Central memory CD8-positive, alpha-beta T cell (primary cell): ENCODE results near the gene ADORA2A.
A peak's percentile ranks its signal among the peaks of the same experiment; 100 is the strongest.

Source experiments
- ATAC-seq: fragments of 150-1000 bp; cut with Tn5 transposase; replicated peaks from 2 replicates; pipeline ENCODE4 v1.10.0; 2022; ENCODE audit warnings: mild to moderate bottlenecking, moderate FRiP score, moderate number of reproducible peaks; ENCODE audit not compliant: poor library complexity, severe bottlenecking; ENCODE audit errors: extremely low read depth
- DNase-seq, 2 donors: peaks; one replicate each; pipeline ENCODE4 v3.0.0; 2021; ENCODE audit warnings: low spot score in 2 of 2
- H3K27ac Mint-ChIP-seq: one replicate; pipeline ENCODE4 v1.8.0; 2022; ENCODE audit warnings: low read depth, mild to moderate bottlenecking, moderate library complexity, mixed read lengths
- H3K27me3 Mint-ChIP-seq: one replicate; pipeline ENCODE4 v1.8.0; 2022; ENCODE audit warnings: mixed read lengths
- H3K36me3 Mint-ChIP-seq: one replicate; pipeline ENCODE4 v1.8.0; 2022; ENCODE audit warnings: mild to moderate bottlenecking, moderate library complexity, mixed read lengths; ENCODE audit not compliant: insufficient read depth
- H3K4me1 Mint-ChIP-seq: one replicate; pipeline ENCODE4 v1.8.0; 2022; ENCODE audit warnings: mixed read lengths
- H3K4me3 Mint-ChIP-seq: one replicate; pipeline ENCODE4 v1.8.0; 2022; ENCODE audit warnings: mild to moderate bottlenecking, moderate library complexity, mixed read lengths
- H3K9me3 Mint-ChIP-seq: one replicate; pipeline ENCODE4 v1.8.0; 2022; ENCODE audit warnings: mixed read lengths

Gene ADORA2A

DNA sequence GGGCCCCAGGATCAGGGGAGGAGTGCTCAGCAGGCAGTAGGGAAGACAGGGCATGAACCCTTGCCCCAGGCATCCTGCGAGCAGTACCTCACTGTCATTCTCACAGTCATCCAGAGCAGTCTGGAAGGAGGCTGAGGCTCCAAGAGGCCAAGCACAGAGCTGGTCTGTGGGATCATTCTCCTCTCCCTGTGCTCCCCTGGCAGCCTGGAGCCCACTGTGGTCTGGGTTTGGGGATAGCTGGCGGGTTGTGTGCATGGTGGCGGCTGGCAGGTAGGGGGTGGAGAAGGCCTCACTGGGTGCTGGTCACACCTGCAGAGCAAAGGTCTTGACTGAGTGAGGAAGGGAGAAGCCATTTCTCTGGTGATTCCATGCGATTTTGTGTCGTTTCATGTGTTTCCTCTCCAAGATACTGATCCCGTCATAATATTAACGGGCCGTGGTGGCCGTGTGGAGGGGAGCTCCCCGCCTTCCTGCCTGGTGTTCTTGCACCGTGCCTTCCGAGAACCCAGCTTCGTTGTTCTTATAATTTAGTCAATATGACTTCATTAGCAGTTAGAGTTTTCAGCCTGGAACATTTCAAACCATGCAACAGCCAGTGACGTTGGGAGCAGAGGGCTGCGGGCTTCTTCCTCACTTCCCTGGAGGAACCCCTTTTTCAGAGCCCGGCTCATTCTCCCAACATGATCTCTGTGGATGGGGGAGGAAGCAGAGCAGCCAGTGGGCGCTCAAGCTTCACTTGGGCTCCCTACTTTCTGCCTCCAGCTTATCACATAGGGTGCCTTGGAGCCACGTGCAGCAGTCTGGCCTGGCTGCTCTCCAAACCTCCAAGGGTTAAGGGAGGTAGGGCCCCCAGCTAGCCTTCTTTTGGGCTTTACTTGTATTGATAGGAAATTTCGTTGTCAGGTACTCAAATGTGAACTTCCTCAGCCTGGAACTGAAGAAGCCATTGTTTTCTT is 20.8 kb upstream of the ADORA2A start:
- Mint-ChIP-seq H3K4me1 (peaks cover 40% of the 10 kb centered on the region), H3K36me3 (peaks cover 6% of the 10 kb centered on the region), H3K4me3 (no peak overlapping the region), H3K27ac (peak overlapping the region; percentile 65), H3K9me3 (no peaks in the 10 kb centered on the region), H3K27me3 (no peaks in the 10 kb centered on the region)
- ATAC-seq = no peak
- no peak for DNase-seq

DNA sequence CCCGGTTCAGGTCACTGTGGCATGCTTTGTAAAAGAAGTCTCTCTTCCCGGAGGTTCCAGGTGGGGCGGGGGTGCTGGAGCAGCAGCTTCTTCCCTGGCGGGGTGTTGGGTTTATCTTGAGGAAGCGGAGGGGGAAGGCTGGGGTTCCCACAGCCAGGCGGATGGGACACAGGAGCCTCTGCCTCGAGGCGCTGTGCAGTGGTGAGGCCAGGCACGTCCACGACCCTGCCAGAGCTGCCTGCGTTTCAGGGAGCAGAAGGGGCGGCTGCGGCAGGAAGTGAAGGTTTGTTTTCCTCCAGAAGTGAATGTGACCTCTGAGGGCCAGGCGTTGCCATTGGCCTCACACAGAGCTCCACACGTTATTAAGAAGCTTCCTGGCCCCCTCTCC is 20.1 kb upstream of the ADORA2A start:
- peaks cover 8% of the 10 kb centered on the region for H3K36me3 Mint-ChIP-seq
- DNase-seq = no peak
- H3K27ac Mint-ChIP-seq = peak overlapping the region; percentile 65
- no peak for ATAC-seq
- peaks cover 37% of the 10 kb centered on the region for H3K4me1 Mint-ChIP-seq
- H3K4me3 Mint-ChIP-seq = peak overlapping the region; percentile 18
- H3K27me3 Mint-ChIP-seq = no peaks in the 10 kb centered on the region
- no peaks in the 10 kb centered on the region for H3K9me3 Mint-ChIP-seq

DNA sequence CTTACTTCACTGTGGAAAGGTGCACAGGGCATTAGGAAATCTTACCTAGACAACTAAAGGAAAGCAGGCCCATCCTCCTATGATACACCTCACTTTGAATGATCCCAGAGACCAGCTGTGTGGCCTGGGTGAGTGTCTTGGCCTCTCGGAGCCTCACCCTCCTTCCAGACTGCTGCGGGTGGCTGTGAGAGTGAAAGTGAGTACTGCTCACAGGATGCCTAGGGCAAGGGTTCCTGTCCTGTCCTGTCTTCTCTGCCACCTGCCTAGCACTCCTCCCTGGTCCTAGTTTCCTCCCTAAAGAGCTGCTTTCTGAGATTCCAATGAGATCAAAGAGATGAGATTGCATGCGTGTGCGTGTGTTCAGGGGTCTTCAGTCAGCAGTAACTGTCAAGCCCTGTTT is 19.5 kb upstream of the ADORA2A start:
- peak overlapping the region; percentile 65 for H3K27ac Mint-ChIP-seq
- H3K27me3 Mint-ChIP-seq = no peaks in the 10 kb centered on the region
- peaks cover 34% of the 10 kb centered on the region for H3K4me1 Mint-ChIP-seq
- peaks cover 7% of the 10 kb centered on the region for H3K36me3 Mint-ChIP-seq
- H3K9me3 Mint-ChIP-seq = no peaks in the 10 kb centered on the region
- no peak for ATAC-seq
- no peak for DNase-seq
- H3K4me3 Mint-ChIP-seq = peak overlapping the region; percentile 18

DNA sequence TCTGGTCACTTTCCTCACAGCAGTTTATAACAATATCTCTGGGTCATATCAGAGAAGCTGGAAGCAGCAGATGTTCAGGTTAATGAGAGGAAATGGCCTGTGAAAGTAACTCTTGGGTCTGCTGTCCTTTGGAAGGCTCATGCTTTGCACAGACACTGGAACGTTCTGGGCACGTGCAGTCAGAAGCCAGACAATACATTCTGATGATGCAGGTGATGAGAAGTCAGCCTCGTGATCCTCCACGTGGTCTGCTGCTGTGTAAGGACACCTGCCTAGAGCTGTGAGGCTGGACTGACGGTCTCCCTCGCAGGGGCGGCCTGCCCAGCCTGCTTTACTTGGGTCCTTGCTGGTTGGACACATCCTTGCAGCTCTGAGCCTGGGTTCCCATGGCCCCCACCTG is 18.8 kb upstream of the ADORA2A start:
- H3K4me3 Mint-ChIP-seq = no peak overlapping the region
- peaks cover 34% of the 10 kb centered on the region for H3K4me1 Mint-ChIP-seq
- no peaks in the 10 kb centered on the region for H3K27me3 Mint-ChIP-seq
- H3K27ac Mint-ChIP-seq = no peak overlapping the region
- DNase-seq (no peak), ATAC-seq (no peak)
- H3K36me3 Mint-ChIP-seq = peaks cover 5% of the 10 kb centered on the region
- no peaks in the 10 kb centered on the region for H3K9me3 Mint-ChIP-seq

DNA sequence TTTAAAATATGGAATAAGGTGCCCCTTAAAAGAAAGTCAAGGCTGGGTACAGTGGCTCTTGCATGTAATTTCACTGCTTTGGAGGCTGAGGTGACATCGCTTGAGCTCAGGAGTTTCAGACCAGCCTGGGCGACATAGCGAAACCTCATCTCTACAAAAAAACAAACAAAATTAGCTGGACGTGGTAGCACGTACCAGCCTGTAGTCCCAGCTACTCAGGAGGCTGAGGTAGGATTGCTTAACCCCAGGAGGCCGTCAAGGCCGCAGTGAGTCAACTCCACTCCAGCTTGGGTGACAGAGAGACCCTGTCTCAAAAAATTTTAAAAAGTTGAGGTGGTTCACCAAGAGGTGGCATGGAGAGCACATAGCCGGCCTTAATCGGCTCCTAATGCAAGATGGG is 17.7 kb upstream of the ADORA2A start:
- no peaks in the 10 kb centered on the region for H3K27me3 Mint-ChIP-seq
- peak overlapping the region; percentile 7 for H3K27ac Mint-ChIP-seq
- ATAC-seq (peak; percentile 36), DNase-seq (no peak)
- H3K4me1 Mint-ChIP-seq = peaks cover 34% of the 10 kb centered on the region
- H3K36me3 Mint-ChIP-seq = peaks cover 8% of the 10 kb centered on the region
- H3K9me3 Mint-ChIP-seq = no peaks in the 10 kb centered on the region
- peak overlapping the region; percentile 54 for H3K4me3 Mint-ChIP-seq

DNA sequence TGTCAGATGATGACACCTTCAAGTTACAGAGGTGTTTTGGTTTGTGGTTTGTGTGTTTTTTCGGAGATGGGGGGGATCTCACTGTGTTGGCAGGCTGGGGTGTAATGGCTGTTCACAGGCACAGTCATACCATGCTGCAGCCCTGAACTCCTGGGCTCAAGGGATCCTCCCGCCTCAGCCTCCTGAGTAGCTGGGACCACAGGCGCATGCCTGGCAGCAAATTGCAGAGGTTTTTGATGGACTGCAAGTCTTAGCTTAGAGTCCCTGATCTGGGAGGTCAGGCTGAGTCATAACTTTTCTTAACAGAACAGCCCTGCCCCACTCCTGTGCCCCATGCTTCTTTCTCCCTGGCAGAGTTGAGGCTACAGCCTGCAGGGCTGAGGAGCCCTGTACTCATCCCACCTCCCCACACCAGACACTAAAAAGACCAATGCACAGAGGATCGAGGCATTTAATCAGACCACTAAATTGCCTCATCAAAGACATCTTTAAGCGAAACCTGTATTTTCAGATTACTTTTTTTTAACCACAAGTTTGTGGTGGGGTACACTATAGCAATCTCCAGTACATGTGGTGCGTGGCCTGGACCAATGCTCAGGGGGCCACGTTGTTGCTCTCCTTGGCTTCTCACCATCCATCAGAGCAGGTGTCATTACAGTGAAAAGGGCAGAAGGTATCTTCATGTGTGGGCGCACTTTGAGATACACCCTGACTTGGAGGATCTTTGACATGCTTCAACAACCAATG is 17.1 kb upstream of the ADORA2A start:
- H3K36me3 Mint-ChIP-seq = peaks cover 11% of the 10 kb centered on the region
- H3K27me3 Mint-ChIP-seq = no peaks in the 10 kb centered on the region
- peaks cover 34% of the 10 kb centered on the region for H3K4me1 Mint-ChIP-seq
- ATAC-seq (peak; percentile 94), DNase-seq (peak in 1 of 2 donors; percentile 48)
- no peaks in the 10 kb centered on the region for H3K9me3 Mint-ChIP-seq
- H3K4me3 Mint-ChIP-seq = peak overlapping the region; percentile 54
- H3K27ac Mint-ChIP-seq = peak overlapping the region; percentile 7

DNA sequence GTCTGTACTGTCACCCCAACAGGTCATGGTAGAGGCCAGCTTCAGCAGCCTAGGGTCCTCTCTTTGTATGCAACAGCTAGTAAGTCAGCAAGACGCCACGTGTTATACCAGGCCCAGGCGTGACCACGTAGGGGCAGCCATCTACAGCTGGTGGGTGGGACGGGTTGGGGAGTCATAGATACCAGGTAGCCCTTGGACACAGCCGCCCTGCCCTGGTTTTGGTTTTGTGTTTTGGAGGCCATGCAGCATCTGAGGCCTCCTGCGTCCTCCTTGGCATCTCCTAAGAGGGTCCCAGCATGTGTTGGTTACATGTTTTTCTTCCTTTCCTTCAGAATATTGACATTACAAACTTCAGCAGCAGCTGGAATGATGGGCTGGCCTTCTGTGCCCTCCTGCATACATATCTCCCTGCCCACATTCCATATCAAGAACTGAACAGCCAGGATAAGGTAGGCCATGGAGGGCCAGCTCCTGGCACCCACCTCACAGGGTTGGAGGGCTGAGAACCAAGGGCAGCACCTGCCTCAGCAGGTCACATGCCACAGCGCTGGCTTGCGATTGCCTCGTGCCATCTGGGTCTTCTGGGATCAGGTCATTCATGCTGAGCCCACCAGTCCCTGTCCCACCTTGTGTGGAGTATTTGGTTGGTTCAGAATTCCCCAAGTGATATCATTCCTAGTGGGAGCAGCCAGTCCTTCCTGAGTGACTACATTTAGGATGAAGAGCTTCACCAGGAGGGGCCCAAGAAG is 16.0 kb upstream of the ADORA2A start:
- no peak overlapping the region for H3K4me3 Mint-ChIP-seq
- peaks cover 17% of the 10 kb centered on the region for H3K36me3 Mint-ChIP-seq
- no peak for ATAC-seq
- no peak overlapping the region for H3K27ac Mint-ChIP-seq
- H3K9me3 Mint-ChIP-seq = no peaks in the 10 kb centered on the region
- no peak for DNase-seq
- H3K4me1 Mint-ChIP-seq = peaks cover 34% of the 10 kb centered on the region
- no peaks in the 10 kb centered on the region for H3K27me3 Mint-ChIP-seq

DNA sequence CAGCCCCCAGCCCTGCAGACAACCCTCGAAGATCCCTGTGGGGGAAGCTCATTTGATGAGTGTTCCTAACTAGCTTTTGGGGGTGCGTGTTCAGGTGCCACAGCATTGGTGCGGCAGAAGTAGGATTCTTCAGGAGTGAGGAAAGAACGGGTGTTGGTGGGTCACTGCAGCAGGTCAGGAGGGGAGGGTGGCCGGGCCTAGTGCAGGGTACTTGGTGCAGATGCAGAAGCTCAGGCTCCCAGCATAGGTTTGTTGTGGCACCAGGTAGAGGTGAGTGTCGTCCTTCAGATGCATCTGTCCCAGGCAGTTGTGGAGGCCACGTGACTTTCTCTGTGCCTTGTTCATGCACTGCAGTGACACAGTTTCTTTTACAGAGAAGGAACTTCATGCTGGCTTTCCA is 15.1 kb upstream of the ADORA2A start:
- H3K4me1 Mint-ChIP-seq = peaks cover 28% of the 10 kb centered on the region
- H3K36me3 Mint-ChIP-seq = peaks cover 17% of the 10 kb centered on the region
- H3K27ac Mint-ChIP-seq = peak overlapping the region; percentile 10
- ATAC-seq = no peak
- DNase-seq = no peak
- H3K4me3 Mint-ChIP-seq = no peak overlapping the region
- H3K9me3 Mint-ChIP-seq = no peaks in the 10 kb centered on the region
- H3K27me3 Mint-ChIP-seq = no peaks in the 10 kb centered on the region

DNA sequence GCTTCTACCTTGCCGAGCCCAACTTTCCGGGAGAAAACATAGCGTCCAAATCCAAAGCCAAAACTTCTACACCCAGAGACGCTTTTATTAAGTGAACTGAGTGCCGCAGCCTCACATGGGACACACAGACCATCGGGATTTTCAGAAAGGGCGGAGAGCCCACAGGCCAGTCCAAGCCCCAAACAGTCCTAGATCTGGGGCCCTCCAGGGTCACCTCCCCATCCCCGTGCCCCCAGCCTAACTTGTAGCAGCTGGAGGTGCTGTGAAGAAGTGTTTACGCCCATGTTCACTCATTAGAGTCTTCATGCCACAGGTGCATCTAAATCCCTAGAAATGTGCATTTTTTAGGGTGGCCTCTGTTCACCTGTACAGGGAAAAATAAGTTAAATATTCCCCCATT is 14.1 kb upstream of the ADORA2A start:
- DNase-seq = no peak
- Mint-ChIP-seq H3K27me3 (no peaks in the 10 kb centered on the region), H3K36me3 (peaks cover 17% of the 10 kb centered on the region), H3K4me3 (no peak overlapping the region), H3K27ac (no peak overlapping the region), H3K9me3 (no peaks in the 10 kb centered on the region), H3K4me1 (peaks cover 18% of the 10 kb centered on the region)
- ATAC-seq = no peak

DNA sequence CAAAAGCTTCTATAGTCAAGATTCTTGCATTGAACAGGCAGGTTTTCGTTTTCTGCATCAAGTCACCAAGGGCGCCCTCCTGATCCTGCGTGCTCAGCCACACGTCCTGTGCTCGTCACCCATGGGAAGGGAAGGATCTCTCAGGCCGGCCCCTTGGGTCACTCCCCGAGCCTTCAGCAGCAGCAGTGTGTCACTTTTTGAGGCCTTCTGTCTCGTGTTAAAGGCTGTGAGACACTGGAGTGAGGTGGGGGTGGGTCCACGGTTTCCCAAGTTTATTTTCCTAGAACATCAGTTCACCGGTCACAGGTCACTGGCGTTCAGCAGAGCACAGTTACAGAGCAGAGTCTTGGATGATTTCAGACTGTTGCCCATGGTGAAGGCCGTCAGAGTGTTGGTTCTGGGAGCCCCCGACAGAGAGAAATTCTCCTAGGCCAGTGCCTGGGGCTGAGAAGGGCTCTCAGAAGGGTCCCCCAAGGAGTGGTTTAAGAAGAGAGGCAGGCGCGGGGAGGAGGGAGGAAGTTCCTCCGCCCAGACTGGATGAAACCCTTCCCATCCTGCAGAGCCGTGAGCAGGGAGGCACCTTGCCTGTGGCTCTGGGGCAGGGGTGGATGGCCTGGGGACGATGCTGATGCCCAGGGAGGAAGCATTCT is 13.5 kb upstream of the ADORA2A start:
- Mint-ChIP-seq H3K36me3 (peaks cover 17% of the 10 kb centered on the region), H3K27ac (peak overlapping the region; percentile 73), H3K4me3 (no peak overlapping the region), H3K9me3 (no peaks in the 10 kb centered on the region), H3K4me1 (peaks cover 17% of the 10 kb centered on the region), H3K27me3 (no peaks in the 10 kb centered on the region)
- ATAC-seq = no peak
- no peak for DNase-seq

DNA sequence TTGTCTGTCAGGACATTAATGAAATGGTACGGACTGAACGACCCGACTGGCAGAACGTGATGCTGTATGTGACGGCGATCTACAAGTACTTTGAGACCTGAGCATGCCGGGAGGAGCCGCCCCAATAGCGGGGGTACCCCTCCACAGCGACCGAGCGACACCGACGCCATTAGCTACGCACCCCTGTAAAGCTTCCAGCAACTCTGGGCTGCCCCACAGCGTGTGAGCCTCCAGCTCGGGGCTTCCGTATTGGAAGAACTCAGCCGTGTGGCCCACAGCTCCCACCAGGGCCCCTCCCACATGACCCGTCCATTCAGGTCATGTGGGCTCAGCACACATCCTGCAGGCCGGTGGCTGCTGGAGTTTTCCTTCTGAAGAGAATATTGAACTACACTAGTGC is 12.9 kb upstream of the ADORA2A start:
- H3K4me1 Mint-ChIP-seq = peaks cover 11% of the 10 kb centered on the region
- no peak overlapping the region for H3K4me3 Mint-ChIP-seq
- no peaks in the 10 kb centered on the region for H3K9me3 Mint-ChIP-seq
- ATAC-seq = no peak
- H3K27ac Mint-ChIP-seq = no peak overlapping the region
- DNase-seq = no peak
- no peaks in the 10 kb centered on the region for H3K27me3 Mint-ChIP-seq
- H3K36me3 Mint-ChIP-seq = peaks cover 19% of the 10 kb centered on the region
